Measurements from ENCODE around the gene DAO. TPM values are rescaled to one million over a fixed set of nuclear protein-coding genes. Genes with fewer than 3 reads are reported as not detected.

DAO gene
- total RNA-seq, 1 donor from 2014 or later = not detected

DNA sequence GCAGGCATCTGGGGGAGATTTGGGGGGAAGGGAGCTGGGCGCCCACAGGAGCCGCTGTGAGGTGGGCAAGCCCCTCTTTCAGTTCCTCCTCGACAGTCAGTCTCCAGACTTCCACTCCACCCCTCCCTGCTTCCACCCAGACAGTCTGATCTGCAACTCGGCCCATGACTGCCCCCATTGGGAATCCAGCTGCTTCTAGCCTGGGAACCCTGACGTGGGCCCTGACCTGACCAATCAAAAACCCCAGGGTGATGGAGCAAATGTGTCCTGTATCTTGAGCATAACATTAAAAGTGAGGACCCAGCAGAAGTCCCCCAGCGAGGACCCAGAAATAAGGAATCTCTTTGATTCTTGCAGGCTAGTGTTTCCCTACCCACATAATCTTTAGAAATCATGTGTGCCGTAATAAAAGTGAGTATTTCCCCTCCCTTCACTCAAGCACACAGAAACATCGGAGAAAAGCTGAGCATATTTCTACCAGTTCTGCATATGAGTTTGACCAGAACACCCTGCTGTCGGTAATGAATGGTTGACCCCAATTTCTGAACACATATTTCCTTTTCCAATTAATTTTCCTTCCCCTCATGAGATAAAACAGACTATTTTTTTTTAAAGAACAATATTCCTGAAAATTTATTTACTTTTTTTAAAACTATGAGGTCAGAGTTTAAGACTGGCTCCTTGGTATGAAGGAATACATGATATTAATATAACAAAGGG, 28.9 kb upstream of the DAO start:
- Mint-ChIP-seq H3K36me3 (ENCODE audit: insufficient read depth) (peaks cover 34% of the 10 kb centered on the region), H3K9me3 (ENCODE audit: low read depth) (no peaks in the 10 kb centered on the region), H3K4me1 (ENCODE audit: low read depth) (peaks cover 24% of the 10 kb centered on the region), H3K27me3 (no peaks in the 10 kb centered on the region), H3K27ac (no peak overlapping the region), H3K4me3 (ENCODE audit: low read depth) (no peak overlapping the region)
- no peak for DNase-seq (ENCODE audit: low spot score, unreplicated experiment)
- TF ChIP-seq CTCF (IDR thresholded peaks at IDR 0.05; ENCODE audit: unreplicated experiment) = no peak

DNA sequence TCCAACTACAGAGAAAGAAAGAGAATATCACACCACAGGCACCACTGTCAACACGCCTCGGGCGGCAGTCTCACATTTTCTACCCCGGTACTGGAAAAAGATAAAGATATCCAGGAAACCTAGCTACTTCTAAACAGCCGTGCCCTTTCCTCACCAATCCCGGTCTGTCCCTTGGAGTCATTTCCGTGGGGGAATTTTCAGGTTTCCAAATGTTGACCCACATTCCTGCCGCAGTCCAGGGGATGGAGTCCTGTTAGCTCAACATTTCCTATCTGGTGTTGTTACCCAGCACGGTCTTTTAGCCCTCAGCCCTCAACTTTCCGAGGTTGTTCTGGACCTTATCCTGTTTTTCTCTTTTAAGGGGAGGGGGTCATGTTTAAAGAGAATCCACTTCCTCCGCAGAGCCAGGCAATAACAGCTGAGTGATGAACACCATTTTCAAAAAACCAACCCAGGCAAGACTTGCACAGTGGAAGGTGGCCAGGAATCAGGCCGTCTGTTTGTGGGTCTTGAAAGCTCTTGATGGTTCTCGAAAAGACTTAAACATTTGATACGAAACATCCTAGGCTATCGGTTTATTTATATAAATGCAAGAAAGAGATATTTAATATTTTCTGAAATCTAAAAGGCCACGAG, 27.1 kb upstream of the DAO start:
- H3K9me3 Mint-ChIP-seq (ENCODE audit: low read depth) = no peaks in the 10 kb centered on the region
- no peaks in the 10 kb centered on the region for H3K27me3 Mint-ChIP-seq
- DNase-seq (ENCODE audit: low spot score, unreplicated experiment) = no peak
- H3K4me3 Mint-ChIP-seq (ENCODE audit: low read depth) = no peak overlapping the region
- H3K36me3 Mint-ChIP-seq (ENCODE audit: insufficient read depth) = peaks cover 19% of the 10 kb centered on the region
- TF ChIP-seq CTCF (IDR thresholded peaks at IDR 0.05; ENCODE audit: unreplicated experiment) = no peak
- H3K4me1 Mint-ChIP-seq (ENCODE audit: low read depth) = peaks cover 33% of the 10 kb centered on the region
- peak overlapping the region; percentile 91 for H3K27ac Mint-ChIP-seq

DNA sequence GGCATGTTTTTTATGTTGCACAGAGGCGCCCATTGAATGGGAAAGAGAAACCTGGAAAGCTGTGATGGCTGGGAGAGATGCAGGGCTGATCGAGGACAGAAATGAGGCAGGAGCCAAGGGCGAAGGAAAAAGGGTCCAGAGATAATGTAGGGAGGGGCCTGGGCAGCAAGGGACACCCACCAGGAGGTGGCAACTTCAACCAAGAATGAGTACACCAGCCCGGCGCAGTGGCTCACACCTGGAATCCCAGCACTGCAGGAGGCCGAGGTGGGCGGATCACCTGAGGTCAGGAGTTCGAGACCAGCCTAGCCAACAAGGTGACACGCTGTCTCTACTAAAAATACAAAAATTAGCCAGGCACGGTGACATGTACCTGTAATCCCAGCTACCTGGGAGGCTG, 26.5 kb upstream of the DAO start:
- no peak for DNase-seq (ENCODE audit: low spot score, unreplicated experiment)
- TF ChIP-seq CTCF (IDR thresholded peaks at IDR 0.05; ENCODE audit: unreplicated experiment) = no peak
- Mint-ChIP-seq H3K4me3 (ENCODE audit: low read depth) (no peak overlapping the region), H3K4me1 (ENCODE audit: low read depth) (peaks cover 36% of the 10 kb centered on the region), H3K9me3 (ENCODE audit: low read depth) (no peaks in the 10 kb centered on the region), H3K27me3 (peaks cover 4% of the 10 kb centered on the region), H3K36me3 (ENCODE audit: insufficient read depth) (peaks cover 13% of the 10 kb centered on the region), H3K27ac (no peak overlapping the region)

DNA sequence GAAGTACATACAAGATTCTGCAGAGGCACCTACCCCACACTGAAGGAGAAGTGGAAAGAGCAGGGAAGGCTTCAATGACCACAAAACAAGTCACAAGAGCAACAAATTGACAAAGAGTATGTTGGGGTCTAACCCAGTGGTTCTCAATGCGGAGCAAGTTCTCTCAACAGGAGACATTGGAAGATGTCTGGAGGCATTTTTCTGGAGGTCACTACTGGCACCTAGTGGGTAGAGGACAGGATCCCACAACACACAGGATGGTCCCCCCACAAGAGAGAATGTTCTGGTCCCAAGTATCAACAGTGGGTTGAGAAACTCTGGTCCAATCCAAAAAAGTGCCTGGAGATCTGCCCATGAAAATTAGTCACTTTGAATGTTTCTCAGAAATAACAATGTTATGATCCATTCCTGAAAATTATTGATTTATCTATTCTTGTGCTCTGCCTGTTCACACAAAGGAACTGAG, 25.9 kb upstream of the DAO start:
- peak overlapping the region; percentile 9 for H3K4me3 Mint-ChIP-seq (ENCODE audit: low read depth)
- DNase-seq (ENCODE audit: low spot score, unreplicated experiment) = no peak
- peaks cover 9% of the 10 kb centered on the region for H3K27me3 Mint-ChIP-seq
- H3K9me3 Mint-ChIP-seq (ENCODE audit: low read depth) = no peaks in the 10 kb centered on the region
- H3K4me1 Mint-ChIP-seq (ENCODE audit: low read depth) = peaks cover 37% of the 10 kb centered on the region
- TF ChIP-seq CTCF (IDR thresholded peaks at IDR 0.05; ENCODE audit: unreplicated experiment) = no peak
- no peak overlapping the region for H3K27ac Mint-ChIP-seq
- peaks cover 10% of the 10 kb centered on the region for H3K36me3 Mint-ChIP-seq (ENCODE audit: insufficient read depth)

DNA sequence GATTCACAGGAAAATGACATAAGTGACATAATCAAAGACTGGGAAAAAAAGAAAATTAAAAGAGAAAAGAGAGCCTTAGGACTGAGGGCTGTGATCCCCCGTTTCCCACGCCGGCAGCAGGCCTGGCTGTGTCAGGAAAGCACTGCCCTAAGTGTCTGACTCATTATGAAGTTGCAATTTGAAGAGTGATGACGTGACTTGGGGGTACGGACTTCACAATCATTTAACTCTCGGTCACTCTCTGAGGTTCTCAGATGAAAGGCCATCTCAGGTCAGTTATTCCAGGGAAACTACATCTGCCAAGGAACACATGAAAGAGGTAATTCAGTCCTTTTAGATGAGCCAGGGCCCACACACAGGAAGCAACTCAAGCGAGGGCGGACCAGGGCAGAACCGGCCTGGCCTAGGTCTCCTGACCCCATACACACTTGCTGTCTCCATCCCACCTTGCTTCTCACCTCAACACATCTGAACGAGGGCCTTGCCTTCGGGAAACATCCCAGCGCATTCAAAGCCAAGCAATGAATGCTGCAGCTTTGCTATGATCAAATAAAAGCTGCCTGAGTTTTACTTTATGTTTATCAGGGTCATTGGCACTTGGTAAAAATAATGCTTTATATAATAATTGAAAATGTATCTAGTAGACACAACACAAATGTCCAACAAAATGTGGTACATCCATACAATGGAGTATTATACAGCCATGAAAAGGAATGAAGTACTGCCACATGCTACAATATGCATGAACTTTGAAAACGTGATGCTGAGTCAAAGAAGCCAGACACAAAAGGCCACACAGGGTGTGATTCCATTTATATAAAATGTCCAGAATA, 25.2 kb upstream of the DAO start:
- no peak for TF ChIP-seq CTCF (IDR thresholded peaks at IDR 0.05; ENCODE audit: unreplicated experiment)
- Mint-ChIP-seq H3K36me3 (ENCODE audit: insufficient read depth) (peaks cover 10% of the 10 kb centered on the region), H3K9me3 (ENCODE audit: low read depth) (no peaks in the 10 kb centered on the region), H3K4me3 (ENCODE audit: low read depth) (peak overlapping the region; percentile 9), H3K27me3 (peaks cover 14% of the 10 kb centered on the region), H3K27ac (no peak overlapping the region), H3K4me1 (ENCODE audit: low read depth) (peaks cover 39% of the 10 kb centered on the region)
- DNase-seq (ENCODE audit: low spot score, unreplicated experiment) = no peak

Measured in progenitor cell of endocrine pancreas (in vitro differentiated cells).